Measurements from ENCODE around the gene ITGA1. TPM values are rescaled to one million over a fixed set of nuclear protein-coding genes. Genes with fewer than 3 reads are reported as not detected.

The ITGA1 gene
- total and polyA plus RNA-seq, 2 of the 8 experiments (the other 6 are each of a cell fraction or from before 2014, with no cell fraction given) = 2.3 to 9.0 TPM

DNA sequence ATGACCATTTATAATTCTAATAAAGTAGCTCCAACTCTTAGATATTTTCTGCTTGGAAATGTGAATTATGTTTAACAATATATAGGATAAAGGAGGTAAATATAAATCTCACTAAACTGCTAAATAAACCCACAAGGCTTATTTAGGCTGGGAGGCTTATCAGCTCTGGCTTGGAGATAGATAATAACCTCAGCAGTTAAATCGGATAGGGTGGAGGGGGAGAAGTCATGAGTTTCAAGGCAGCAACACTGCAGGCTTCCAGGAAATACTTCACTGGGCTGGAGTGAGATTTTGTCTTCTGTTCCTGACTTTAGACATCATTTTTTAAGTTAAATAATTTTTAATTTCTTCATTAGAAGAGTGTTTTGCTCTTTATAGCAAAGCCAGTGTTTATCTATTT is 121.5 kb downstream of the ITGA1 start:
- no peak for TF ChIP-seq NANOG (IDR thresholded peaks at IDR 0.05; ENCODE audit: insufficient read depth, low read depth, low read length, poor library complexity, severe bottlenecking)
- TF ChIP-seq TEAD4 (IDR thresholded peaks at IDR 0.05; ENCODE audit: low read depth, low read length) = no peak
- no peak for TF ChIP-seq RXRA (IDR thresholded peaks at IDR 0.05; ENCODE audit: insufficient read depth, low read depth, low read length)
- TF ChIP-seq CREB1 (IDR thresholded peaks at IDR 0.05) = no peak
- TF ChIP-seq MAFK (IDR thresholded peaks at IDR 0.05; ENCODE audit: low read depth, low read length) = no peak
- no peak for TF ChIP-seq POU5F1 (IDR thresholded peaks at IDR 0.05; ENCODE audit: low read depth, low read length)
- TF ChIP-seq CTBP2 (IDR thresholded peaks at IDR 0.05; ENCODE audit: borderline replicate concordance, insufficient read depth, insufficient read length, low read length) = no peak
- TF ChIP-seq CEBPB (IDR thresholded peaks at IDR 0.05; ENCODE audit: low read depth, low read length) = no peak
- TF ChIP-seq NRF1 (IDR thresholded peaks at IDR 0.05; ENCODE audit: low read depth, low read length) = no peak
- no peaks in the 10 kb centered on the region for H4K20me1 ChIP-seq (replicated peaks in 1 of 2; ENCODE audit: control insufficient read depth in 1 of 2, insufficient read depth in 2 of 2, low read length in 2 of 2)
- H4K5ac ChIP-seq (ENCODE audit: insufficient read length, low read depth, low read length) = no peak overlapping the region
- H2BK20ac ChIP-seq (ENCODE audit: low read length) = no peak overlapping the region
- CTCF ChIA-PET (ENCODE audit: partially characterized antibody) = interaction anchor here (1.4 kb wide), 1 partner anchor 122 kb away, joined by 4 read pairs; the partner anchor contains the start of genes ITGA1 and PELO
- H3K9ac ChIP-seq (replicated peaks in 1 of 4; ENCODE audit: extremely low read depth in 1 of 4, low read depth in 3 of 4, low read length in 3 of 4) = no peak overlapping the region
- H3K79me2 ChIP-seq (ENCODE audit: control insufficient read depth in 1 of 2, insufficient read depth in 2 of 2, low read length in 2 of 2) = no peaks in the 10 kb centered on the region
- H3K79me1 ChIP-seq (ENCODE audit: low read depth, low read length) = no peaks in the 10 kb centered on the region
- H3K18ac ChIP-seq (ENCODE audit: extremely low read depth, low read length) = no peak overlapping the region
- H3K23me2 ChIP-seq (ENCODE audit: low read depth, low read length) = no peaks in the 10 kb centered on the region
- no peaks in the 10 kb centered on the region for H3K36me3 ChIP-seq (ENCODE audit: control insufficient read depth in 2 of 4, insufficient read depth in 4 of 4, low read length in 3 of 4)
- H3K4me1 ChIP-seq (replicated peaks in 1 of 4; ENCODE audit: control insufficient read depth in 3 of 4, insufficient read depth in 4 of 4, low read length in 3 of 4) = no peaks in the 10 kb centered on the region
- DNase-seq (ENCODE audit: low read depth in 1 of 2, low spot score in 2 of 2) (no peak), FAIRE-seq (no peak)
- no peak overlapping the region for H2BK15ac ChIP-seq (ENCODE audit: low read length)
- no peak overlapping the region for H2BK12ac ChIP-seq (ENCODE audit: low read depth, low read length)
- no peak overlapping the region for H4K8ac ChIP-seq (ENCODE audit: extremely low read depth, insufficient read depth, low read length)
- no peak overlapping the region for H2AK5ac ChIP-seq (ENCODE audit: low read depth, low read length)
- POLR2A ChIA-PET (ENCODE audit: partially characterized antibody) = no interaction called here
- H3K27me3 ChIP-seq (replicated peaks in 1 of 4; ENCODE audit: control insufficient read depth in 3 of 4, extremely low read depth in 1 of 4, insufficient read depth in 3 of 4, low read length in 3 of 4) = no peaks in the 10 kb centered on the region
- H3K4ac ChIP-seq (replicated peaks; ENCODE audit: insufficient read length, low read depth, low read length) = no peak overlapping the region
- H3K4me2 ChIP-seq (ENCODE audit: insufficient read depth in 1 of 2, low read depth in 2 of 2, low read length in 2 of 2) = no peak overlapping the region
- H3K4me3 ChIP-seq (ENCODE audit: extremely low read depth in 1 of 4, insufficient read depth in 2 of 4, low read depth in 3 of 4, low read length in 4 of 4) = no peak overlapping the region
- 100% methylated on average over 1 of the region's 1 CpG; no CpG with 5 or more reads in 1 of the 2 experiments for WGBS, 2 experiments (ENCODE audit: extremely low coverage in 1 of 2, insufficient coverage in 1 of 2, insufficient read length in 1 of 2, insufficient replicate concordance in 2 of 2, low coverage in 1 of 2, low lambda C conversion rate in 2 of 2, missing lambda C conversion rate in 1 of 2)
- no peaks in the 10 kb centered on the region for H3K9me3 ChIP-seq (ENCODE audit: insufficient read depth in 2 of 2, low read depth in 1 of 2, low read length in 1 of 2)
- H2BK120ac ChIP-seq (replicated peaks; ENCODE audit: low read depth, low read length) = no peak overlapping the region
- no peak overlapping the region for H3K56ac ChIP-seq (replicated peaks; ENCODE audit: insufficient read length, low read depth, low read length)
- H2AFZ ChIP-seq (ENCODE audit: low read length) = no peak overlapping the region
- no peak overlapping the region for H2BK5ac ChIP-seq (ENCODE audit: low read depth, low read length)
- no peak overlapping the region for H3K14ac ChIP-seq (ENCODE audit: insufficient read length)
- H4K91ac ChIP-seq (replicated peaks; ENCODE audit: insufficient read length, low read length) = no peak overlapping the region
- no peak overlapping the region for H3K27ac ChIP-seq (ENCODE audit: low read depth, low read length)
- no peak overlapping the region for H3K23ac ChIP-seq (ENCODE audit: insufficient read length)
